Osteoblast (primary cell): ENCODE measurements around the gene PAM. TPM values are rescaled to one million over a fixed set of nuclear protein-coding genes. Genes with fewer than 3 reads are reported as not detected.

Source experiments
- DNase-seq: peaks from one replicate; pipeline ENCODE4 v3.0.0; 2011; ENCODE audit warnings: low spot score, mixed read lengths; ENCODE audit not compliant: insufficient read length; ENCODE audit errors: missing footprints
- H2AFZ ChIP-seq: 2 replicates; pipeline ENCODE4 v1.6.0; 2011; ENCODE audit warnings: mild to moderate bottlenecking, low read length
- H3K27ac ChIP-seq: 2 replicates; pipeline ENCODE4 v1.5.1; 2011; ENCODE audit warnings: mild to moderate bottlenecking, low read depth, low read length, moderate library complexity
- H3K27me3 ChIP-seq: 2 replicates; pipeline ENCODE4 v1.6.0; 2012; ENCODE audit warnings: mild to moderate bottlenecking, control low read depth, inconsistent platforms, low read length, moderate library complexity; ENCODE audit not compliant: insufficient read depth
- H3K36me3 ChIP-seq: 2 replicates; pipeline ENCODE4 v1.5.1; 2011; ENCODE audit warnings: mild to moderate bottlenecking, low read length, control low read depth, moderate library complexity; ENCODE audit not compliant: insufficient read depth
- H3K4me1 ChIP-seq: 2 replicates; pipeline ENCODE4 v1.5.1; 2011; ENCODE audit warnings: mild to moderate bottlenecking, low read length, control low read depth, moderate library complexity; ENCODE audit not compliant: insufficient read depth
- H3K4me2 ChIP-seq: 2 replicates; pipeline ENCODE4 v1.6.0; 2011; ENCODE audit warnings: mild to moderate bottlenecking, low read length; ENCODE audit not compliant: insufficient read depth
- H3K4me3 ChIP-seq: fragments of 200-600 bp; sonication (generic); 3 replicates; pipeline ENCODE4 v1.5.1; 2012; ENCODE audit warnings: mild to moderate bottlenecking, low read length, inconsistent platforms; ENCODE audit not compliant: insufficient read depth
- H3K79me2 ChIP-seq: 2 replicates; pipeline ENCODE4 v1.6.0; 2012; ENCODE audit warnings: mild to moderate bottlenecking, low read length, control low read depth, inconsistent platforms; ENCODE audit not compliant: insufficient read depth
- H3K9me3 ChIP-seq: 2 replicates; pipeline ENCODE4 v1.5.1; 2011; ENCODE audit warnings: low read depth, low read length, control low read depth
- H4K20me1 ChIP-seq: 2 replicates; pipeline ENCODE4 v1.6.0; 2012; ENCODE audit warnings: mild to moderate bottlenecking, low read length, control low read depth; ENCODE audit not compliant: insufficient read depth
- CTCF ChIP-seq: IDR thresholded peaks from 2 replicates; pipeline ENCODE4 v1.5.1; 2011; ENCODE audit warnings: mild to moderate bottlenecking, low read depth, low read length, moderate library complexity; ENCODE audit errors: extremely low read depth
- total RNA-seq: library from RNA; depleted of rRNA; stranded (reverse); fragments of >200 nt; gene quantifications from 2 replicates; pipeline ENCODE4 v1.2.3, GENCODE V29; 2012

The PAM gene
- total RNA-seq, 1 donor = 248 TPM

GRCh38 chr5:102818345-102818744, 63.2 kb downstream of the PAM start:
- peaks cover 11% of the 10 kb centered on the region for H3K79me2 ChIP-seq
- no peaks in the 10 kb centered on the region for H3K27me3 ChIP-seq
- H4K20me1 ChIP-seq = peaks cover 4% of the 10 kb centered on the region
- H3K9me3 ChIP-seq = no peaks in the 10 kb centered on the region
- no peak overlapping the region for H3K27ac ChIP-seq
- no peak for TF ChIP-seq CTCF
- H3K4me1 ChIP-seq = no peaks in the 10 kb centered on the region
- no peak overlapping the region for H3K4me2 ChIP-seq
- no peak overlapping the region for H3K4me3 ChIP-seq
- DNase-seq = no peak
- H3K36me3 ChIP-seq = no peaks in the 10 kb centered on the region
- no peak overlapping the region for H2AFZ ChIP-seq

- no peaks in the 10 kb centered on the region for H3K4me1 ChIP-seq
- no peak for DNase-seq
- peaks cover 11% of the 10 kb centered on the region for H3K79me2 ChIP-seq
- no peak overlapping the region for H2AFZ ChIP-seq
- no peak overlapping the region for H3K4me2 ChIP-seq
- no peak overlapping the region for H3K4me3 ChIP-seq
- no peak overlapping the region for H3K27ac ChIP-seq
- no peaks in the 10 kb centered on the region for H3K9me3 ChIP-seq
- H3K36me3 ChIP-seq = no peaks in the 10 kb centered on the region
- H3K27me3 ChIP-seq = no peaks in the 10 kb centered on the region
- H4K20me1 ChIP-seq = peaks cover 4% of the 10 kb centered on the region
- TF ChIP-seq CTCF = no peak
Observed at GRCh38 chr5:102818934-102819333, 63.8 kb downstream of the PAM start.

GRCh38 chr5:102819634-102820033, 64.5 kb downstream of the PAM start:
- DNase-seq = no peak
- no peak overlapping the region for H3K4me2 ChIP-seq
- no peak for TF ChIP-seq CTCF
- H3K79me2 ChIP-seq = peaks cover 11% of the 10 kb centered on the region
- H3K36me3 ChIP-seq = no peaks in the 10 kb centered on the region
- H3K9me3 ChIP-seq = no peaks in the 10 kb centered on the region
- no peaks in the 10 kb centered on the region for H3K27me3 ChIP-seq
- H2AFZ ChIP-seq = no peak overlapping the region
- no peak overlapping the region for H3K4me3 ChIP-seq
- peaks cover 4% of the 10 kb centered on the region for H4K20me1 ChIP-seq
- H3K4me1 ChIP-seq = no peaks in the 10 kb centered on the region
- no peak overlapping the region for H3K27ac ChIP-seq

- Histone ChIP-seq H3K4me2 (no peak overlapping the region), H3K4me3 (no peak overlapping the region), H3K4me1 (no peaks in the 10 kb centered on the region), H3K27ac (no peak overlapping the region), H2AFZ (no peak overlapping the region), H4K20me1 (no peaks in the 10 kb centered on the region), H3K9me3 (no peaks in the 10 kb centered on the region), H3K79me2 (peaks cover under 1% of the 10 kb centered on the region), H3K36me3 (no peaks in the 10 kb centered on the region), H3K27me3 (no peaks in the 10 kb centered on the region)
- TF ChIP-seq CTCF = no peak
- no peak for DNase-seq
Observed at GRCh38 chr5:102823441-102823874, 68.4 kb downstream of the PAM start.
